Activated CD4-positive, alpha-beta T cell treated with anti-CD3 and anti-CD28 coated beads, Interleukin-2, amount 10 ng/mL, durations not matched to agents 24 days and 14 days (primary cell): ENCODE results near the gene SEMA4C. TPM values are rescaled to one million over a fixed set of nuclear protein-coding genes. Genes with fewer than 3 reads are reported as not detected.

Experiments used
- DNase-seq: peaks from one replicate; pipeline ENCODE4 v3.0.0; 2022
- H3K27ac Mint-ChIP-seq: one replicate; pipeline ENCODE4 v1.8.0; 2022; ENCODE audit warnings: mild to moderate bottlenecking, mixed read lengths
- H3K27me3 Mint-ChIP-seq: one replicate; pipeline ENCODE4 v1.8.0; 2022; ENCODE audit warnings: mixed read lengths
- H3K36me3 Mint-ChIP-seq: one replicate; pipeline ENCODE4 v1.8.0; 2022; ENCODE audit warnings: low read depth, mild to moderate bottlenecking, mixed read lengths
- H3K4me1 Mint-ChIP-seq: one replicate; pipeline ENCODE4 v1.8.0; 2021; ENCODE audit warnings: mixed read lengths
- H3K4me3 Mint-ChIP-seq: one replicate; pipeline ENCODE4 v1.8.0; 2022; ENCODE audit warnings: mild to moderate bottlenecking, moderate library complexity, mixed read lengths
- H3K9me3 Mint-ChIP-seq: one replicate; pipeline ENCODE4 v1.8.0; 2021; ENCODE audit warnings: mixed read lengths
- intact Hi-C: fragments of 100-400 bp; cut with micrococcal nuclease; formaldehyde crosslinking; loops from one replicate; pipeline ENCODE4 v1.15.1; 2023
- total RNA-seq: library from RNA; stranded (reverse); gene quantifications from 2 replicates; pipeline ENCODE4 v1.2.3, GENCODE V29; 2022

SEMA4C gene
- total RNA-seq, 1 donor from 2014 or later = 26.1 TPM

DNA sequence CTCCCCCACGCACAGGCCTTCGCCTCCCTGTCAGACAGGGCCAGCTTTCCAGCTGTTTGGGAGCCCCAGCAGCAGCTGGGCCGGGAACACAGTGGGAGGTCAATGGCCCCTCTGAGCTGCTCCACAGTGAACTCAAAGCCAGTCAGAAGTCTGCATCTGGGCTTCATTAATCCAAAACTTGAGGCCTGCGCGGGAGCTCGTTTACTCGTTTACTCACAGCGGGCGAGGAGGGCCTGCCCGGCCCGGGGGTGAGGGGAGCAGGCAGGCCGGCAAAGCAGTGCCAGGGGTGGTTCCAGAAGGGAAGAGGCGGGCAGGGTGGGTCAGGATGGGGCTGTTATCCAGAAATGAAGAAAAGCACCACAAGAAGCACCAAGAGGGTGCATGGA is 36.8 kb upstream of the SEMA4C start:
- no peak for DNase-seq
- no peaks in the 10 kb centered on the region for H3K36me3 Mint-ChIP-seq
- no peaks in the 10 kb centered on the region for H3K27me3 Mint-ChIP-seq
- intact Hi-C loops = no loop called here
- no peak overlapping the region for H3K27ac Mint-ChIP-seq
- no peak overlapping the region for H3K4me3 Mint-ChIP-seq
- H3K9me3 Mint-ChIP-seq = no peaks in the 10 kb centered on the region
- H3K4me1 Mint-ChIP-seq = peaks cover 5% of the 10 kb centered on the region

- DNase-seq = no peak
- no peak overlapping the region for H3K4me3 Mint-ChIP-seq
- intact Hi-C loops = no loop called here
- H3K27ac Mint-ChIP-seq = no peak overlapping the region
- H3K36me3 Mint-ChIP-seq = no peaks in the 10 kb centered on the region
- peaks cover 3% of the 10 kb centered on the region for H3K4me1 Mint-ChIP-seq
- no peaks in the 10 kb centered on the region for H3K9me3 Mint-ChIP-seq
- no peaks in the 10 kb centered on the region for H3K27me3 Mint-ChIP-seq
Observed at GRCh38 chr2:96903815-96904214, 33.9 kb upstream of the SEMA4C start.

DNA sequence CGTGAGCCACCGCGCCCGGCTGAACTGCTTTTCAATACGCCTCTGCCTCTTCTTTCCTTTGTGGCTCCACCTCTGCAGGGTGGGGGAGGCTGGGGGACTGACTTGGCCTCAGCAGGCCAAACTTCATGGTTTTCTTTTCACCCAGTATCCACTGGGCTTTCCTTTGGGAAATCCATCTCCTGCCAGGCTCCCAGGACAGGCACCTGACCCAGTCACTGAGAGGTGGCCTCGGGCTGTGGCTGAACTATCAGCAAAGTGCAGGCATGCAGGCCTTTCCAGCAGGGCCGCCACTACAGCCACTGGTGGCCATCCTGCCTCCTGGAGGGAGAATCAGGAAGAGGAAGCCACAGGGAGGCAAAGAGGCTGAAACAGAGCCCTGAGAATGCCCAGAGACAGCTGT is 33.4 kb upstream of the SEMA4C start:
- no peak overlapping the region for H3K4me3 Mint-ChIP-seq

GRCh38 chr2:96900237-96900636 is 30.4 kb upstream of the SEMA4C start:
- no peak overlapping the region for H3K4me3 Mint-ChIP-seq
- H3K27ac Mint-ChIP-seq = no peak overlapping the region
- no peak for DNase-seq
- H3K9me3 Mint-ChIP-seq = no peaks in the 10 kb centered on the region
- H3K4me1 Mint-ChIP-seq = peaks cover 18% of the 10 kb centered on the region
- no peaks in the 10 kb centered on the region for H3K36me3 Mint-ChIP-seq
- H3K27me3 Mint-ChIP-seq = no peaks in the 10 kb centered on the region
- intact Hi-C loops = no loop called here

More for the DNA sequence above, 33.4 kb upstream of the SEMA4C start:
- Mint-ChIP-seq H3K27ac (no peak overlapping the region), H3K36me3 (no peaks in the 10 kb centered on the region), H3K27me3 (no peaks in the 10 kb centered on the region), H3K4me1 (peaks cover 6% of the 10 kb centered on the region), H3K9me3 (no peaks in the 10 kb centered on the region)
- intact Hi-C loops = no loop called here
- DNase-seq = no peak

DNA sequence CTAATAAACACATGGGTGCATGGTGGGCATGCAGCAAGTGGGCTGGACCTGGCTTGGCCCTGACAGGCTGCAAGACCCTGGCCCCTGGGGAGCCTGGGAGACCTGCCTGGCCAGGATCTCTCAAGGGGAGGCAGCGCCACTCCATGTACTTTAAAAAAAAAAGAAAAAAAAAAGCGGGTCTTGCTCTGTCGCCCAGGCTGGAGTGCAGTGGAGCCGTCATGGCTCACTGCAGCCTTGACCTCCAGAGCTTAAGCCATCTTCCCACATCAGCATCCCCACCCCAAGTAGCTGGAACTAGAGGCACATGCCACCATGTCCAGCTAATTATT is 29.5 kb upstream of the SEMA4C start:
- Mint-ChIP-seq H3K27ac (no peak overlapping the region), H3K36me3 (no peaks in the 10 kb centered on the region), H3K4me3 (no peak overlapping the region), H3K4me1 (peaks cover 21% of the 10 kb centered on the region), H3K27me3 (no peaks in the 10 kb centered on the region), H3K9me3 (no peaks in the 10 kb centered on the region)
- DNase-seq = no peak
- intact Hi-C loops = no loop called here

GRCh38 chr2:96898641-96899412 is 28.9 kb upstream of the SEMA4C start:
- Mint-ChIP-seq H3K27me3 (no peaks in the 10 kb centered on the region), H3K27ac (no peak overlapping the region), H3K4me3 (no peak overlapping the region), H3K36me3 (no peaks in the 10 kb centered on the region), H3K9me3 (no peaks in the 10 kb centered on the region), H3K4me1 (peaks cover 20% of the 10 kb centered on the region)
- no peak for DNase-seq
- intact Hi-C loops = no loop called here

DNA sequence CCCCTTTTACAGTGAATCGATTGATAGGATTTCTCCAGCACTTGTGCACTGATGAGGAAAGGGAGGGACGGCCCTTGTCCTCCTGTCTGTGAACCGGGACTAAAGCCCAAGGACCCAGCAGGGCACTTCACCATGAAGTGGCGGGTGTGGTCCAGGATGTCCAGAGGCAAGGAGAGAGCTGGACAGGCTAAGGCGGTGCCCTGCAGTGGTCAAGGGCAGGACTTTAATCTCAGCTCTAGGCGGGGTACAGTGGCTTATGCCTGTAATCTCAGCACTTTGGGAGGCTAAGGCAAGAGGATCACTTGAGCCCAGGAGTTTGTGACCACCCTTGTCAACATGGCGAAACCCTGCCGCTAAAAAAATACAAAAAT is 28.2 kb upstream of the SEMA4C start:
- H3K4me1 Mint-ChIP-seq = peaks cover 20% of the 10 kb centered on the region
- intact Hi-C loops = no loop called here
- H3K36me3 Mint-ChIP-seq = no peaks in the 10 kb centered on the region
- H3K9me3 Mint-ChIP-seq = no peaks in the 10 kb centered on the region
- H3K27me3 Mint-ChIP-seq = no peaks in the 10 kb centered on the region
- DNase-seq = no peak
- H3K4me3 Mint-ChIP-seq = no peak overlapping the region
- H3K27ac Mint-ChIP-seq = no peak overlapping the region

DNA sequence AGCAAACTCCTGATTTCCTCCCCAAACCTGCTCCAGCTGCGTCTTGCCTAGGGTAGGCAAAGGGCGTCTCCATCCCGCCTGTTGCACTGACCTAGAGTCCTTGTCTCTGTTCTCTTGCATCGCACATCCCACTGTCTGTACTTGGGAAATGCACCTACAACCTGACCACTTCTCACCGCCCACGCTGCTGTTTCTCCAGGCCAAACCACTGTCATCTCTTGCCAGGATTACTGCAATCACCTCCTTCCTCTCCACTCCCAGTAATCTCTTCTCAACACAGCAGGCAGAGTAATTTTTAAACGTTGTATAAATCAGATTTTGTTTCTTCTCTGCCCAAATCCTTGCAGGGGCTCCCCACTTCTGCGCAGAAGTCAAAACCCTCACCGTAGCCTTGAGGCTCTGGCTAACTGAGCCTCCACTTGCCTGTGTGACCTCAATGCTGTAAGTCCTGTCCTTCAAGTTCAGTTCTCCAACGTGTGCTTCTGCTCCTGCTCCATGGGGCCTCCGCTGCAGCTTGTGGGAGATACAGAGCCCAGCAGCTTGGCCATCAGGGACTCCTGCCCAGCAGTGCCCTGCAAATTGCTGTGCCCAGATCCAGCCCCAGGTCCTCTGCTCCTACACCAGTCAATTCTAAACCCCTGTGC is 27.7 kb upstream of the SEMA4C start:
- H3K4me1 Mint-ChIP-seq = peaks cover 20% of the 10 kb centered on the region
- intact Hi-C loops = no loop called here
- H3K27me3 Mint-ChIP-seq = no peaks in the 10 kb centered on the region
- no peak overlapping the region for H3K27ac Mint-ChIP-seq
- DNase-seq = no peak
- H3K9me3 Mint-ChIP-seq = no peaks in the 10 kb centered on the region
- H3K36me3 Mint-ChIP-seq = no peaks in the 10 kb centered on the region
- H3K4me3 Mint-ChIP-seq = no peak overlapping the region

GRCh38 chr2:96895746-96896651 is 26.1 kb upstream of the SEMA4C start:
- no peak for DNase-seq
- no peak overlapping the region for H3K27ac Mint-ChIP-seq
- H3K4me3 Mint-ChIP-seq = no peak overlapping the region
- intact Hi-C loops = no loop called here
- no peaks in the 10 kb centered on the region for H3K36me3 Mint-ChIP-seq
- no peaks in the 10 kb centered on the region for H3K27me3 Mint-ChIP-seq
- H3K9me3 Mint-ChIP-seq = no peaks in the 10 kb centered on the region
- H3K4me1 Mint-ChIP-seq = peaks cover 29% of the 10 kb centered on the region

- no peak for DNase-seq
- H3K4me3 Mint-ChIP-seq = no peak overlapping the region
- no peaks in the 10 kb centered on the region for H3K9me3 Mint-ChIP-seq
- H3K36me3 Mint-ChIP-seq = no peaks in the 10 kb centered on the region
- intact Hi-C loops = no loop called here
- H3K27me3 Mint-ChIP-seq = no peaks in the 10 kb centered on the region
- H3K4me1 Mint-ChIP-seq = peaks cover 33% of the 10 kb centered on the region
- peak overlapping the region; percentile 82 for H3K27ac Mint-ChIP-seq
Observed at GRCh38 chr2:96895032-96895745, 25.3 kb upstream of the SEMA4C start.

DNA sequence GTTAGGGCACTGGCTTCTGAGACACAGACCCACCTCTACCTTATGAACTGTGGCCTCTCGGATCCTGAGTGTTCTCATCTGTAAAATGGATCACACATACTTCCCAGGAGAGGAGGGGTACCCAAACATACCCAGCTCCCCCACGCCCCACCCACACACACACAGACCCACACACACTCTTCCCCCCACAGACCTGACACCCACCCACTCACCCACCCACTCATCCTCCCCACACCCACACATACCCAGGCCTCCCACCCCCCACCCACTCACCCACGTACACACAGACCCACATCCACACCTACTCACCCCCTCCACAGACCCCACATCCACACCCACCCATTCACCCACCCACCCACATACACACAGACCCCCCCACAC is 24.3 kb upstream of the SEMA4C start:
- Mint-ChIP-seq H3K27ac (peak overlapping the region; percentile 40), H3K36me3 (no peaks in the 10 kb centered on the region), H3K4me3 (no peak overlapping the region), H3K4me1 (peaks cover 33% of the 10 kb centered on the region), H3K27me3 (no peaks in the 10 kb centered on the region), H3K9me3 (no peaks in the 10 kb centered on the region)
- DNase-seq = no peak
- intact Hi-C loops = no loop called here

GRCh38 chr2:96893289-96894150 is 23.6 kb upstream of the SEMA4C start:
- H3K9me3 Mint-ChIP-seq = no peaks in the 10 kb centered on the region
- peak overlapping the region; percentile 40 for H3K27ac Mint-ChIP-seq

More at GRCh38 chr2:96893289-96894150, 23.6 kb upstream of the SEMA4C start:
- intact Hi-C loops = no loop called here
- Mint-ChIP-seq H3K4me1 (peaks cover 29% of the 10 kb centered on the region), H3K36me3 (no peaks in the 10 kb centered on the region), H3K4me3 (no peak overlapping the region), H3K27me3 (no peaks in the 10 kb centered on the region)
- DNase-seq = no peak
